Stimulated activated naive CD4-positive, alpha-beta T cell (primary cell): ENCODE data around the gene THBS1.

Experiments used
- DNase-seq, 6 experiments: peaks; one replicate each; lab custom pipeline; 2025; lab: John Stamatoyannopoulos, UW

The THBS1 gene

GRCh38 chr15:39638041-39638440 lies 57.2 kb downstream of the THBS1 start:
- DNase-seq, result no peak

DNA sequence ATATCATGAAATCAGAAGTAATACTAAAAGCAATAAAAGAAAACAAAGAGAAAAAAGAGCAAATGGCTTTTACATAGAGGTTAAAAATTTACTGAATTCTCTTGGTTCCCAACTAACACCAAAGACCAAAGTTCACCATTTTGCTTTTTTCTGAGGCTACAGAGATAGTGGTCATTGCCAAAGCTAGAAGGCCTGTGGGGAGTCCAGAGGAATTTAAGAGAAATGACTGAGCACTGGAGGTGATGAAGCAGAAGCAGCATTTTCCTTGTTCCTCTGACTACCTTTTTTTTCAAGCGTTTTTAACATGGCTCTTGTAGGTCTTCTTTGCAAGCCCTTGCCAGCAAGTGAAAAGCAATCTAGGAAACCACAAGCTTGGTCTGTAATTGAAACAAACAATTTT lies 58.2 kb downstream of the THBS1 start:
- no peak for DNase-seq

GRCh38 chr15:39640665-39641064 lies 59.8 kb downstream of the THBS1 start:
- DNase-seq, result no peak

GRCh38 chr15:39641191-39641889 lies 60.5 kb downstream of the THBS1 start:
- DNase-seq, result no peak

DNA sequence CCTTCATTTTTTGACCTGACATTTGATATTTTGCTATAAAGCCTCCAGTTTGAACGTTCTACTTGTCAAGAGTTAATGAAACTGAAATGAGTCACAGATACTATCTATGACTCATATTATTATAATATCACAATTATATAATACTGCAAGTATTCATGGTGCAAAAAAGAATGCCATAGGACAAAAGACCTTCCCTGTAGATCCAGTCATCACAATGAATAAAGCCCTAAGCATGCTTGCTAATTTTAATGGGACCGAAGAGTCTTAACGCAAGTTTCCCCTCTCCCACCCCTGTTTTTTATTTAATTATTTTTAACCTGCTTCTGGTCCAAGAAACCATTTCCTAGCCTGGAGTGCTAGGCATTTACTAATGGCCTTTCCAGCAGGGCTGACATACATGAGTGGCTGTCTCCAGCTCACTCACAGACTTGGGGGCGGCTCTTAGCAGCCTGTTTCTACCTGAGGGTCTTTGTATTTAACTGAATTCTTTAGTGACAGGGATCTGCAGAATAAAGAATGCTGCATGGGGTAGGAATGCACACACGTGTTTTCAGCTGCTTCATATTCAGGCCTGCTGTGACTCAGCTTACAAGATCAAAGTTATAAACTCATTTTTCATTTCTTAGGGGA lies 61.2 kb downstream of the THBS1 start:
- DNase-seq, result no peak

- no peak for DNase-seq
Observed at GRCh38 chr15:39643727-39644126, 62.8 kb downstream of the THBS1 start.

GRCh38 chr15:39644136-39644535 lies 63.3 kb downstream of the THBS1 start:
- DNase-seq, result no peak

GRCh38 chr15:39645138-39645975 lies 64.5 kb downstream of the THBS1 start:
- no peak for DNase-seq

DNA sequence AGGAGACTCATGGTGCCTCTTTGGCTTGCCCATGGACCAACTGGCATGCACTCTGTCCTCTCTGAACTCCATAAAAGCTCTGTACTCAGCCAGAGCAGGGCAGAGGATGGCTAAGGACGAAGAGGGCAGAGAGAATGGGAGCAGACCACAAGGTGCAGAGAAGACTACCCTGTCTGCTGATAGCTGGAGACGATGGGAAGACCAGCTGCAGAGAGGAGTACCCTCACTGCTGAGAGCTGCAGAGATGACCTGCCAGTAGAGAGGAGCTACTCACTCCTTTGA lies 65.0 kb downstream of the THBS1 start:
- no peak for DNase-seq

- DNase-seq, result no peak
Observed at GRCh38 chr15:39646425-39646824, 65.5 kb downstream of the THBS1 start.
